ENCODE measurements around the gene SAP130. TPM values are rescaled to one million over a fixed set of nuclear protein-coding genes. Genes with fewer than 3 reads are reported as not detected.

SAP130 gene
- total and polyA plus RNA-seq, 2 of the 4 experiments (the other 2 are of a cell fraction) = 6.1 to 17.1 TPM

DNA sequence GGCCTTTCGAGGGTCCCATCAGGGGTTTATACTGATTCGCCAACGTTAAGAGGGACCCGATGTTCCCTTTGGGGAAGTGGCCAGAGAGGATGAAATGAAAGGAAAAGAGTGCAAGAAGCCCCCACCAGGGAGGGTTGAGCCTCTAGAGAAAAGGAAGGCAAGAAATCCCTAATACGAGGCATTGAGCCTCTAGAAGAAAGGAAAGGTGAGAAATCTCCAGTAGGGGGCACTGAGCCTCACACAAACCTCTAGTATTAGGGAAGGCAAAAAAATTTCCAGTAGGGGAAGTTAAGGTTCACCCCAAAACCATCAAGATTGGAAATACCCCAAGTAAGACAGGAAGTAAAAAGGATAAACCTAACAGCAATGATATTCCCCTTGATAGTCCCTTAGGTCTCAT lies 9.8 kb upstream of the SAP130 start:
- no peak overlapping the region for H2BK5ac ChIP-seq (ENCODE audit: low read depth, low read length, poor library complexity, severe bottlenecking)
- BruUV-seq (replicated peaks) = no TSS peak
- H2AK9ac ChIP-seq (replicated peaks; ENCODE audit: low read depth, low read length, poor library complexity) = no peak overlapping the region
- DNase-seq (no peak), ATAC-seq (ENCODE audit: low read depth) (no peak)
- ChIA-PET CTCF (no interaction called here), POLR2A (ENCODE audit: unreplicated experiment) (no interaction called here)
- H3K4me1 ChIP-seq (ENCODE audit: control insufficient read depth, insufficient read depth, low read length) = no peaks in the 10 kb centered on the region
- H3K4ac ChIP-seq (ENCODE audit: low read depth, low read length) = no peak overlapping the region
- no peak overlapping the region for H3K4me2 ChIP-seq (ENCODE audit: low read depth, low read length)
- H3K27ac ChIP-seq (ENCODE audit: insufficient read depth, low read length) = no peak overlapping the region
- no peaks in the 10 kb centered on the region for H3K79me1 ChIP-seq (ENCODE audit: low read depth in 1 of 2, low read length in 2 of 2)
- H4K5ac ChIP-seq (ENCODE audit: low read depth, low read length) = no peak overlapping the region
- intact Hi-C loops (cut with micrococcal nuclease) (no loop called here), dilution Hi-C loops (cut with HindIII; ENCODE audit: low sequenced_read_pairs, unreplicated experiment) (no loop called here), in situ Hi-C loops (cut with MboI; ENCODE audit: low sequenced_read_pairs) (no loop called here)
- no peak overlapping the region for H3K23ac ChIP-seq (ENCODE audit: low read depth, low read length)
- H3K9ac ChIP-seq (ENCODE audit: low read depth, low read length) = no peak overlapping the region
- no peak overlapping the region for H2AK5ac ChIP-seq (ENCODE audit: low read depth, low read length)
- no peak overlapping the region for H4K91ac ChIP-seq (ENCODE audit: insufficient read depth, low read depth, low read length)
- H3K27me3 ChIP-seq (ENCODE audit: control insufficient read depth, insufficient read depth, low read length) = peaks cover 2% of the 10 kb centered on the region; the same call in 1 of the 2 replicates
- TF ChIP-seq FOS (IDR thresholded peaks at IDR 0.05; ENCODE audit: low read depth, low read length) (no peak), MXI1 (IDR thresholded peaks at IDR 0.05; ENCODE audit: borderline replicate concordance, low read depth, low read length) (no peak), NFE2L2 (IDR thresholded peaks at IDR 0.05; ENCODE audit: low read depth, low read length) (no peak), RCOR1 (IDR thresholded peaks at IDR 0.05; ENCODE audit: insufficient replicate concordance, low read length) (no peak), CTCF (conservative IDR thresholded peaks at IDR 0.05; ENCODE audit: low read depth, low read length) (no peak), POLR2A (IDR thresholded peaks at IDR 0.05; ENCODE audit: low read depth, low read length) (no peak), RAD21 (IDR thresholded peaks at IDR 0.05; ENCODE audit: low read length) (no peak), MAZ (IDR thresholded peaks at IDR 0.05; ENCODE audit: borderline replicate concordance, low read depth, low read length) (no peak), MAFK (IDR thresholded peaks at IDR 0.05; ENCODE audit: low read depth, low read length) (no peak), SMC3 (IDR thresholded peaks at IDR 0.05; ENCODE audit: low read depth, low read length) (no peak), RFX5 (IDR thresholded peaks at IDR 0.05; ENCODE audit: low read depth, low read length) (no peak), CHD1 (IDR thresholded peaks at IDR 0.05; ENCODE audit: low read depth, low read length) (no peak), CEBPB (IDR thresholded peaks at IDR 0.05; ENCODE audit: low read depth, low read length) (no peak), USF2 (IDR thresholded peaks at IDR 0.05; ENCODE audit: low read depth, low read length) (no peak), BHLHE40 (IDR thresholded peaks at IDR 0.05; ENCODE audit: low read depth, low read length) (no peak)
- TF ChIP-seq, protein P1, sequence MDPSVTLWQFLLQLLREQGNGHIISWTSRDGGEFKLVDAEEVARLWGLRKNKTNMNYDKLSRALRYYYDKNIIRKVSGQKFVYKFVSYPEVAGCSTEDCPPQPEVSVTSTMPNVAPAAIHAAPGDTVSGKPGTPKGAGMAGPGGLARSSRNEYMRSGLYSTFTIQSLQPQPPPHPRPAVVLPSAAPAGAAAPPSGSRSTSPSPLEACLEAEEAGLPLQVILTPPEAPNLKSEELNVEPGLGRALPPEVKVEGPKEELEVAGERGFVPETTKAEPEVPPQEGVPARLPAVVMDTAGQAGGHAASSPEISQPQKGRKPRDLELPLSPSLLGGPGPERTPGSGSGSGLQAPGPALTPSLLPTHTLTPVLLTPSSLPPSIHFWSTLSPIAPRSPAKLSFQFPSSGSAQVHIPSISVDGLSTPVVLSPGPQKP (IDR thresholded peaks at IDR 0.05; ENCODE audit: borderline replicate concordance, low read depth, low read length) = no peak
- H2AFZ ChIP-seq (replicated peaks; ENCODE audit: low read length, poor library complexity) = no peak overlapping the region
- H2BK15ac ChIP-seq (ENCODE audit: low read depth, low read length) = no peak overlapping the region
- no peak overlapping the region for H3K18ac ChIP-seq (ENCODE audit: low read depth, low read length)
- no peak overlapping the region for H3K14ac ChIP-seq (replicated peaks; ENCODE audit: low read depth, low read length)
- H3K4me3 ChIP-seq (ENCODE audit: insufficient read depth, low read depth, low read length) = no peak overlapping the region
- no peak overlapping the region for H2BK20ac ChIP-seq (ENCODE audit: low read depth, low read length)
- no peak overlapping the region for H3K56ac ChIP-seq (ENCODE audit: extremely low read depth, insufficient read depth, low read length)
- no peaks in the 10 kb centered on the region for H3K9me1 ChIP-seq (ENCODE audit: insufficient read depth, low read length)
- no peaks in the 10 kb centered on the region for H3K36me3 ChIP-seq (ENCODE audit: control insufficient read depth, insufficient read depth, low read length)
- H3K9me3 ChIP-seq (ENCODE audit: control insufficient read depth, insufficient read depth, low read length) = peaks cover 21% of the 10 kb centered on the region
- no peaks in the 10 kb centered on the region for H4K20me1 ChIP-seq (ENCODE audit: insufficient read depth, low read length)
- H4K8ac ChIP-seq (ENCODE audit: low read depth in 2 of 2, low read length in 2 of 2) = no peak overlapping the region
- no CpG with 5 or more reads among the region's 5 CpGs for WGBS, 2 experiments (ENCODE audit: extremely low coverage in 2 of 2, insufficient read length in 1 of 2)
- H2BK120ac ChIP-seq (ENCODE audit: low read depth, low read length) = no peak overlapping the region

All from IMR-90 (cell line).